Hepatocyte (in vitro differentiated cells): Measurements from ENCODE around the gene KCNQ1. TPM values are rescaled to one million over a fixed set of nuclear protein-coding genes. Genes with fewer than 3 reads are reported as not detected.

Experiments
- DNase-seq: peaks from one replicate; pipeline ENCODE4 v3.0.0-alpha.2; 2016; ENCODE audit warnings: low spot score
- H2AFZ ChIP-seq: fragments of 200-600 bp; sonication (generic); 2 replicates; pipeline ENCODE4 v1.6.0; 2016; ENCODE audit warnings: antibody characterized with exemption, mild to moderate bottlenecking
- H3K27ac ChIP-seq: fragments of 200-600 bp; sonication (generic); 2 replicates; pipeline ENCODE4 v1.5.1; 2016; ENCODE audit warnings: mild to moderate bottlenecking
- H3K27me3 ChIP-seq: fragments of 200-600 bp; sonication (generic); 2 replicates; pipeline ENCODE4 v1.6.1; 2016
- H3K36me3 ChIP-seq: fragments of 200-600 bp; sonication (generic); replicated peaks from 2 replicates; pipeline ENCODE4 v1.5.1; 2016; ENCODE audit warnings: low read depth; ENCODE audit not compliant: insufficient read depth
- H3K4me1 ChIP-seq: fragments of 200-600 bp; sonication (generic); 2 replicates; pipeline ENCODE4 v1.5.1; 2016; ENCODE audit warnings: mild to moderate bottlenecking, moderate library complexity; ENCODE audit not compliant: insufficient read depth
- H3K4me2 ChIP-seq: fragments of 200-600 bp; sonication (generic); 2 replicates; pipeline ENCODE4 v1.6.0; 2016
- H3K4me3 ChIP-seq: fragments of 200-600 bp; sonication (generic); 2 replicates; pipeline ENCODE4 v1.5.1; 2016; ENCODE audit warnings: mild to moderate bottlenecking
- H3K79me2 ChIP-seq: fragments of 200-600 bp; sonication (generic); 2 replicates; pipeline ENCODE4 v1.6.0; 2017; ENCODE audit warnings: mild to moderate bottlenecking
- H3K9me2 ChIP-seq: fragments of 200-600 bp; sonication (generic); replicated peaks from 2 replicates; pipeline ENCODE4 v1.6.0; 2017; ENCODE audit warnings: mild to moderate bottlenecking; ENCODE audit not compliant: insufficient read depth
- H3K9me3 ChIP-seq: fragments of 200-600 bp; sonication (generic); 2 replicates; pipeline ENCODE4 v1.5.1; 2016; ENCODE audit warnings: low read depth, mild to moderate bottlenecking
- H4K20me1 ChIP-seq: fragments of 200-600 bp; sonication (generic); 2 replicates; pipeline ENCODE4 v1.6.0; 2016; ENCODE audit warnings: mild to moderate bottlenecking; ENCODE audit not compliant: insufficient read depth, poor library complexity, severe bottlenecking
- CTCF ChIP-seq: fragments of 200-600 bp; sonication (generic); IDR thresholded peaks from 2 replicates; pipeline ENCODE4 v1.5.1; 2016; ENCODE audit warnings: antibody characterized with exemption, mild to moderate bottlenecking; ENCODE audit not compliant: poor library complexity
- EZH2 ChIP-seq: fragments of 200-600 bp; sonication (generic); IDR thresholded peaks from 2 replicates; pipeline ENCODE4 v1.6.1; 2016; ENCODE audit warnings: antibody characterized with exemption, mild to moderate bottlenecking, borderline replicate concordance
- EZH2phosphoT487 ChIP-seq: fragments of 200-600 bp; sonication (generic); IDR thresholded peaks from one replicate; pipeline ENCODE4 v1.6.1; 2018; ENCODE audit warnings: antibody characterized with exemption, mild to moderate bottlenecking, low read depth, moderate library complexity; ENCODE audit not compliant: unreplicated experiment, severe bottlenecking
- WGBS: methylation state at CpG from one replicate; pipeline ENCODE4 v1.1.6; 2016; ENCODE audit warnings: low lambda C conversion rate; ENCODE audit errors: missing lambda C conversion rate; 5-methylcytosine and 5-hydroxymethylcytosine counted together
- polyA plus RNA-seq: library from polyadenylated mRNA; unstranded; fragments of >200 nt; fragmentation: Nextera tagmentation; extraction: Ambion mirVana; gene quantifications from 2 replicates; pipeline ENCODE4 v1.2.1, GENCODE V29; 2016
- total RNA-seq: library from RNA; depleted of rRNA; stranded (reverse); fragments of >200 nt; gene quantifications from 2 replicates; pipeline ENCODE4 v1.2.3, GENCODE V29; 2014

The KCNQ1 gene
- total and polyA plus RNA-seq, 2 experiments from 2014 or later: 1.8 to 6.4 TPM

GRCh38 chr11:2592559-2593392 is 148.0 kb downstream of the KCNQ1 start:
- no peaks in the 10 kb centered on the region for H4K20me1 ChIP-seq
- H3K9me3 ChIP-seq: no peaks in the 10 kb centered on the region
- TF ChIP-seq EZH2: no peak
- TF ChIP-seq CTCF: no peak
- no peak for TF ChIP-seq EZH2phosphoT487
- H3K27ac ChIP-seq: no peak overlapping the region
- no peak overlapping the region for H2AFZ ChIP-seq
- DNase-seq: no peak
- no peak overlapping the region for H3K4me2 ChIP-seq
- H3K4me3 ChIP-seq: no peak overlapping the region
- H3K4me1 ChIP-seq: no peaks in the 10 kb centered on the region
- no peaks in the 10 kb centered on the region for H3K79me2 ChIP-seq
- H3K36me3 ChIP-seq: no peaks in the 10 kb centered on the region
- WGBS: 95% methylated on average over 16 of the region's 16 CpGs
- no peaks in the 10 kb centered on the region for H3K27me3 ChIP-seq
- no peaks in the 10 kb centered on the region for H3K9me2 ChIP-seq

GRCh38 chr11:2593393-2593950 is 148.7 kb downstream of the KCNQ1 start:
- TF ChIP-seq EZH2phosphoT487 (no peak), CTCF (no peak)
- 91% methylated on average over 15 of the region's 15 CpGs for WGBS
- no peaks in the 10 kb centered on the region for H3K79me2 ChIP-seq

GRCh38 chr11:2594267-2594666 is 149.5 kb downstream of the KCNQ1 start:
- no peak overlapping the region for H3K27ac ChIP-seq
- no peaks in the 10 kb centered on the region for H3K36me3 ChIP-seq
- H3K4me1 ChIP-seq: no peaks in the 10 kb centered on the region
- no peak for DNase-seq
- no peaks in the 10 kb centered on the region for H3K27me3 ChIP-seq
- no peaks in the 10 kb centered on the region for H3K79me2 ChIP-seq
- H3K9me2 ChIP-seq: no peaks in the 10 kb centered on the region
- H3K4me2 ChIP-seq: no peak overlapping the region
- TF ChIP-seq EZH2 (no peak), EZH2phosphoT487 (no peak), CTCF (no peak)
- WGBS: 100% methylated on average over 1 of the region's 1 CpG
- peaks cover 9% of the 10 kb centered on the region for H3K9me3 ChIP-seq
- H2AFZ ChIP-seq: no peak overlapping the region
- no peaks in the 10 kb centered on the region for H4K20me1 ChIP-seq
- H3K4me3 ChIP-seq: no peak overlapping the region

More at GRCh38 chr11:2593393-2593950, 148.7 kb downstream of the KCNQ1 start:
- Histone ChIP-seq H3K27ac (no peak overlapping the region), H3K27me3 (no peaks in the 10 kb centered on the region), H4K20me1 (no peaks in the 10 kb centered on the region), H3K4me1 (no peaks in the 10 kb centered on the region), H3K4me3 (no peak overlapping the region), H3K9me3 (peaks cover 5% of the 10 kb centered on the region), H3K36me3 (no peaks in the 10 kb centered on the region), H3K9me2 (no peaks in the 10 kb centered on the region), H2AFZ (no peak overlapping the region), H3K4me2 (no peak overlapping the region)
- no peak for DNase-seq
